Body of pancreas (tissue), 4 donors: Measurements from ENCODE around the gene EXOC3. TPM values are rescaled to one million over a fixed set of nuclear protein-coding genes. Genes with fewer than 3 reads are reported as not detected.

Source experiments
- ATAC-seq: fragments of 150-250 bp; one replicate; pipeline ENCODE4 v1.9.1; 2016
- DNase-seq, 4 donors: peaks; one replicate each; pipeline ENCODE4 v3.0.0-alpha.2; 2019
- H3K27ac ChIP-seq, 4 donors: fragments of 200-600 bp; sonication (generic); 1 replicate in 3 of 4; 2 replicates in 1 of 4; pipeline versions ENCODE4 v1.5.1 to v1.6.1; 2016 to 2019; ENCODE audit warnings: mild to moderate bottlenecking in 1 of 4, mixed read lengths in 1 of 4, moderate library complexity in 1 of 4
- H3K27me3 ChIP-seq, 2 donors: fragments of 200-600 bp; sonication (generic); one replicate each; pipeline ENCODE4 v1.6.0; 2016; ENCODE audit warnings: mild to moderate bottlenecking in 1 of 2
- H3K36me3 ChIP-seq, 2 donors: fragments of 200-600 bp; sonication (generic); replicated peaks in 1 of 2; 2 replicates each; pipeline ENCODE4 v1.5.1; 2016; ENCODE audit warnings: low read depth in 2 of 2; ENCODE audit not compliant: insufficient read depth in 1 of 2
- H3K4me1 ChIP-seq: fragments of 200-600 bp; sonication (generic); one replicate; pipeline ENCODE4 v1.6.0; 2016
- H3K4me3 ChIP-seq, 2 donors: fragments of 200-600 bp; sonication (generic); 1 replicate in 1 of 2; 2 replicates in 1 of 2; pipeline ENCODE4 v1.5.1; 2016 to 2019
- H3K9me3 ChIP-seq, 3 donors: fragments of 200-600 bp; sonication (generic); 1 replicate in 2 of 3; 2 replicates in 1 of 3; pipeline ENCODE4 v1.5.1; 2016
- POLR2A ChIP-seq, 3 donors: fragments of 450-650 bp; IDR thresholded peaks; one replicate each; pipeline ENCODE4 v1.6.1; 2016; ENCODE audit warnings: antibody characterized with exemption in 3 of 3, mild to moderate bottlenecking in 2 of 3
- WGBS, 2 donors: methylation state at CpG; one replicate each; pipeline ENCODE4 v1.1.5; 2017; 5-methylcytosine and 5-hydroxymethylcytosine counted together
- intact Hi-C: fragments of 100-400 bp; cut with DNase I; formaldehyde crosslinking; loops from one replicate; pipeline ENCODE4 v1.15.1; 2023
- total RNA-seq, 2 donors: library from RNA; depleted of rRNA; stranded (reverse); fragments of >200 nt; gene quantifications; one replicate each; pipeline ENCODE4 v1.1.0, GENCODE V29; 2016
- TF ChIP-seq, protein P1 (sequence below), 7 experiments: fragments of 450-650 bp in 4 of 7; fragments of 200-600 bp in 3 of 7; sonication (generic) in 3 of 7; IDR thresholded peaks; one replicate each; pipeline ENCODE4 v1.5.1; 2016 to 2019; ENCODE audit warnings: antibody characterized with exemption in 7 of 7

EXOC3 gene
- total RNA-seq, 2 donors from 2014 or later, result 32.2 to 79.1 TPM

DNA sequence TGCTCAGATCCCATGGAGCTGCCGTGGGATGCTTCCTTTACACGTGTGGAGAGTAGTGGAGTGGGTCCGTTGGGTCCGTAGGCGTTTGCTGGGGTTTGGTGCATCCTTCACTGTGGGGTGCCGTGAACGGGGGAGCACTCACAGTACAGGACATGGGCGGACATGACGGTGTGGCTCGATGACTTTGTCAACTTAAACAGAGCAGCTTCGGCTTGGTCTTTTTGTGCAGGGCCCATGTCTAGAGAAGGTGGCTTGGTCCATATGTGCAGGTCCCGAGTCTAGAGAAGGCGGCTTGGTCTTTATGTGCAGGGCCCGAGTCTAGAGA is 26.4 kb upstream of the EXOC3 start:
- H3K9me3 ChIP-seq, result no peaks in the 10 kb centered on the region
- ATAC-seq (no peak), DNase-seq (no peak)
- WGBS, 2 donors, result 86 to 88% methylated on average over 14 of the region's 14 CpGs
- H3K27me3 ChIP-seq, result peaks cover 0 to 8% of the 10 kb centered on the region in 2 donors
- intact Hi-C loops, result no loop called here
- no peak for TF ChIP-seq POLR2A (IDR thresholded peaks at IDR 0.05)
- H3K27ac ChIP-seq, result no peak overlapping the region
- no peaks in the 10 kb centered on the region for H3K4me1 ChIP-seq
- H3K4me3 ChIP-seq, result no peak overlapping the region
- H3K36me3 ChIP-seq, result no peaks in the 10 kb centered on the region

DNA sequence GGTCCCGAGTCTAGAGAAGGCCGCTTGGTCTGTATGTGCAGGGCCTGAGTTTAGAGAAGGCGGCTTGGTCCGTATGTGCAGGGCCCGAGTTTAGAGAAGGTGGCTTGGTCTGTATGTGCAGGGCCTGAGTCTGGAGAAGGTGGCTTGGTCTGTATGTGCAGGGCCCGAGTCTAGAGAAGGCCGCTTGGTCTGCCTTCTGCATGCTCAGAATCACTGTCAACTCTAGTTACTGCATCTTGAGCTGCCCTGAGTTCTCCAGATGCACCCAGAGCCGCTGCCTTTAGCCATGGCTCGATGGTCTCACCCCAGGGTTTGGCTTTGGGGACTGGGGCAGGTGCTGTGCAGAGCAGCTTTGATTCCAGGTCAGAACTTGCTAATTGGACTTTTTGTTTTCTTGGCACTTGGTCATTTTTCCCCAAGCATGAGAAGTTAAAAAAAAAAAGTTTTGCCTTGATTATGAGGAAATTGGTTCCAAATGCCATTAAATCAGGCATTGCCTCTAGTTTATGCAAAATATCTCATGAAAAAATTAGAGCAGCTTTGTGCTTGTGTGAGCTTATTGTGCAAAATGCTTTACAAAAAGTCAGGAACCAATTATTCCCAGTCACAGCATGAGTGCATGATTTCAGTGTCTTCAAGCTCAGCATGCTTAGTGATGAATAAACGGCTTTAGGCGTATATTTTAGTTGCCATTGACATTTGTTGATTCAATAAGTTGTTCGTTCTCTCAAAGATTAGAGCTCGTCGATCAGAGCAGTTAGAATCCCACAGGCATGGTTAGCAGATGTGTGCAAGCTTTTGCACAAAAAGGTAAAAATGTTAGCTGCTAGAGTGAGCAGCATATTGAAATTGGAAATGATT is 25.4 kb upstream of the EXOC3 start:
- DNase-seq, result no peak
- Histone ChIP-seq H3K27ac (no peak overlapping the region), H3K4me1 (no peaks in the 10 kb centered on the region), H3K4me3 (no peak overlapping the region), H3K9me3 (no peaks in the 10 kb centered on the region), H3K36me3 (no peaks in the 10 kb centered on the region), H3K27me3 (peaks cover 0 to 8% of the 10 kb centered on the region in 2 donors)
- intact Hi-C loops, result no loop called here
- TF ChIP-seq, protein P1, sequence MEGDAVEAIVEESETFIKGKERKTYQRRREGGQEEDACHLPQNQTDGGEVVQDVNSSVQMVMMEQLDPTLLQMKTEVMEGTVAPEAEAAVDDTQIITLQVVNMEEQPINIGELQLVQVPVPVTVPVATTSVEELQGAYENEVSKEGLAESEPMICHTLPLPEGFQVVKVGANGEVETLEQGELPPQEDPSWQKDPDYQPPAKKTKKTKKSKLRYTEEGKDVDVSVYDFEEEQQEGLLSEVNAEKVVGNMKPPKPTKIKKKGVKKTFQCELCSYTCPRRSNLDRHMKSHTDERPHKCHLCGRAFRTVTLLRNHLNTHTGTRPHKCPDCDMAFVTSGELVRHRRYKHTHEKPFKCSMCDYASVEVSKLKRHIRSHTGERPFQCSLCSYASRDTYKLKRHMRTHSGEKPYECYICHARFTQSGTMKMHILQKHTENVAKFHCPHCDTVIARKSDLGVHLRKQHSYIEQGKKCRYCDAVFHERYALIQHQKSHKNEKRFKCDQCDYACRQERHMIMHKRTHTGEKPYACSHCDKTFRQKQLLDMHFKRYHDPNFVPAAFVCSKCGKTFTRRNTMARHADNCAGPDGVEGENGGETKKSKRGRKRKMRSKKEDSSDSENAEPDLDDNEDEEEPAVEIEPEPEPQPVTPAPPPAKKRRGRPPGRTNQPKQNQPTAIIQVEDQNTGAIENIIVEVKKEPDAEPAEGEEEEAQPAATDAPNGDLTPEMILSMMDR (IDR thresholded peaks at IDR 0.05), result no peak
- TF ChIP-seq POLR2A (IDR thresholded peaks at IDR 0.05), result no peak
- ATAC-seq, result no peak
- 68 to 75% methylated on average over 10 to 14 of the region's 14 CpGs for WGBS, 2 donors

DNA sequence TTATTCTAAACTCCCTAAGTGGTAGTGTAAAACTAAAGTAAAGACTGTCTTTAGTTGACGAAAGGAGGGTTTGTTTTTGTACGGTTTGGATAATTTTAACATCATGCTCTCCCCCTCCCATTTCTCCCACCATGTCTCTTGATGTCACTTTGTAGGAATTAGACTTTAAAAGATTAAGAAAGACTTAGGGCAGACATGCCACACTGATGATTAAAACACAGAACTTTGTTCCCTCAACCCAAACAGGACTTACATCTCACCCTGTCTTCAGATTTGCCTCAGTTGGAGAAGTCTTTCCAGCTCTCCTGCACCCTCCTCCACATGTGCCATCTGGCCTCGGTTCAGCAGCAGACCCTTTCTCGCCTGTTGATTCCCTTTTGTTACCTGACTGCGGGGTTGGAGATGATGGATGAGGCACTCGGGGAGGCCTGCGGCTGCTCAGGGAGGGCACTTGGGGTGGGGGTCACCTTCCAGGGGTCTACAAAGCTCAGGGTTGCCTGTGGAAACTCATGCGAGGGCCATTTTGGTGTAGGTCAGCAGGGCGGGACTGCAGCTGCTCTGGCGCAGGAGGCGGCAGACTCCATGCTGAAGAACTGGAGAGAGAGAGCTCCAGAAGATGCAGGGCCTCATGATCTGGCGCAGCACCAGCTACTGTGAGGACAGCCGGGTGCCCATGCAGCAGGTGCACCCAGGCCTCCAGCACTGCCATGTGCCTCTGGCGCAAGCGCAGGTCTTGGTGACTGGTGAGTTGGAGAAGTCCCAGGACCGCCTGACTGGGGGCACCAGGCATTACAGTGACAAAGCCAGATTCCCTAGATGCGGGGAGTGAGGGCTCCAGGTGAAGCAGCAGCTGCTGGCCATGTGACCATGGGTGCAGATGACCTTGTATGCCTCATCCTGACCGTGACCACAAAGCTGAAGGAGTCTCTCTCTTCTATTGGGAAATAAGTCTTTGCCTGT is 24.5 kb upstream of the EXOC3 start:
- Histone ChIP-seq H3K27ac (no peak overlapping the region), H3K36me3 (no peaks in the 10 kb centered on the region), H3K9me3 (no peaks in the 10 kb centered on the region), H3K4me1 (no peaks in the 10 kb centered on the region), H3K27me3 (peaks cover 0 to 2% of the 10 kb centered on the region in 2 donors), H3K4me3 (no peak overlapping the region)
- no peak for ATAC-seq
- TF ChIP-seq POLR2A (IDR thresholded peaks at IDR 0.05), result no peak
- TF ChIP-seq, protein P1 (IDR thresholded peaks at IDR 0.05), result no peak
- intact Hi-C loops, result no loop called here
- WGBS, 2 donors, result 67 to 74% methylated on average over 11 to 18 of the region's 18 CpGs
- DNase-seq, result no peak

DNA sequence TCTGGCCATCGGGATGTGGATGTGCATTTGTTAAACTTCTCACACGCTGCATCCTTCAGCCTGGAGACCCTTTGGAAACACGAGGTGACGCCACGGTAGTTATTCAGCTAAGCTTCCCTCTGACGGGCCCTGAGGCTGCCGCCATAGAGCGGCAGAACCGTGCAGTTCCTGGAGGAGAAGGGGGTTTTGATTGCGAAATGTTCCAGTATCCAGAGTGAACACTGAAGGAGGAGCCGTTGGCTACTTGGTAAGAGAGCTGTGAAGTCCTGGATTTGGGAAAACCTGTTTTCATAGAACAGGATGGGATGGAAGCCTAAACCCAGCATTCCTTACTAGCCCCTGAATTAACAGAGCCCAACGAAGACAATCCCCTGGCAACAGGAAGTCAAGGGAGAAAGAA is 23.0 kb upstream of the EXOC3 start:
- no peak overlapping the region for H3K4me3 ChIP-seq
- ATAC-seq (no peak), DNase-seq (no peak)
- H3K27ac ChIP-seq, result no peak overlapping the region
- H3K36me3 ChIP-seq, result no peaks in the 10 kb centered on the region
- H3K9me3 ChIP-seq, result no peaks in the 10 kb centered on the region
- TF ChIP-seq POLR2A (IDR thresholded peaks at IDR 0.05), result no peak
- TF ChIP-seq, protein P1 (IDR thresholded peaks at IDR 0.05), result no peak
- no peaks in the 10 kb centered on the region for H3K4me1 ChIP-seq
- H3K27me3 ChIP-seq, result no peaks in the 10 kb centered on the region
- 70 to 74% methylated on average over 12 of the region's 12 CpGs for WGBS, 2 donors
- intact Hi-C loops, result no loop called here

DNA sequence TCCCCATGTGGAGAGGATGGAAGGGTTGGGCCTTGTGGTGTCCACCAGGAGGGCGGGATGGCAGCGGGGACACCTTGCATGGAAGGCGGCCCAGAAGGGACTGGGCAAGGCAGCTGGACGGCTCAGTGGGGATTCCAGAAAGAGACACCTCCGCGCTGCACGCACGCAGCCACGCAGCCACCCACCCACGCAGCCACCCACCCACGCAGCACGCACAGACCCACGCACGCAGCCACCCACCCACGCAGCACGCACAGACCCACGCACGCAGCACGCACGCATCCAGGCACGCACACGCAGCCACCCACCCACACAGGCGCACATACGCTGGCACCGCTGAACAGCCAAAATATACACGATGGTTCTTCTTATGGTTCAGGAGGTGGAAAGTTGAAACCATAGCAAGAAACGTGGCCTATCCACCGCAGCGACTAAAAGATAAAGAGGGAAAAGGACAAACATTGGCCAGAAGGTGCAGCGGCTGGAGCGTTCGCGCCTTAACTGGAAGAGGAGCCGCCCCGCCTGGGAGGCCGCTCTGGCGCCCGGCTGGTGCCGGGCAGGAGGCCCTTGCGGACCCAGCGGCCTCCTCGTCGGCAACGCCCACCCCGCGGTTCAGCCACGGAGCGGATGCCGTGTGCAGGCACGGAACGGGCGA is 22.2 kb upstream of the EXOC3 start:
- no peak for ATAC-seq
- Histone ChIP-seq H3K27me3 (no peaks in the 10 kb centered on the region), H3K4me3 (no peak overlapping the region), H3K4me1 (no peaks in the 10 kb centered on the region), H3K9me3 (no peaks in the 10 kb centered on the region), H3K27ac (no peak overlapping the region), H3K36me3 (no peaks in the 10 kb centered on the region)
- intact Hi-C loops, result no loop called here
- WGBS, 2 donors, result 81 to 89% methylated on average over 31 to 43 of the region's 52 CpGs
- no peak for DNase-seq
- TF ChIP-seq, protein P1 (IDR thresholded peaks at IDR 0.05), result no peak
- no peak for TF ChIP-seq POLR2A (IDR thresholded peaks at IDR 0.05)
